HFFc6 (cell line): ENCODE results near the gene CMTR1. TPM values are rescaled to one million over a fixed set of nuclear protein-coding genes. Genes with fewer than 3 reads are reported as not detected.
A peak's percentile ranks its signal among the peaks of the same experiment; 100 is the strongest.

ENCODE experiments used
- DNase-seq: peaks from one replicate; pipeline ENCODE4 v3.0.0-alpha.2; 2018
- H3K27ac Mint-ChIP-seq: 2 replicates; pipeline ENCODE4 v1.8.0; 2020; ENCODE audit warnings: mild to moderate bottlenecking, mixed read lengths
- H3K27me3 Mint-ChIP-seq: 2 replicates; pipeline ENCODE4 v1.8.0; 2021; ENCODE audit warnings: mild to moderate bottlenecking, moderate library complexity, mixed read lengths; ENCODE audit not compliant: insufficient read depth
- H3K36me3 Mint-ChIP-seq: 2 replicates; pipeline ENCODE4 v1.8.0; 2021; ENCODE audit warnings: low read depth, mixed read lengths
- H3K4me1 Mint-ChIP-seq: 2 replicates; pipeline ENCODE4 v1.8.0; 2020; ENCODE audit warnings: low read depth, mixed read lengths
- H3K4me3 Mint-ChIP-seq: 2 replicates; pipeline ENCODE4 v1.8.0; 2020; ENCODE audit warnings: mild to moderate bottlenecking, moderate library complexity, mixed read lengths
- H3K9me3 Mint-ChIP-seq: 2 replicates; pipeline ENCODE4 v1.8.0; 2020; ENCODE audit warnings: mild to moderate bottlenecking, mixed read lengths
- CTCF ChIP-seq: fragments of 200-600 bp; sonication (generic); IDR thresholded peaks from 2 replicates; pipeline ENCODE4 v1.5.0; 2021; ENCODE audit warnings: antibody characterized with exemption, mild to moderate bottlenecking
- total RNA-seq, 6 experiments: library from RNA; stranded (reverse); fragmentation: NEBNext Ultra II Directional; extraction: Animal tissue kit (Norgen Biotek cat#: 25700); gene quantifications; 2 replicates in 1 of 6; 3 replicates in 5 of 6; pipeline ENCODE4 v1.2.3, GENCODE V29; 2021

CMTR1 gene
- total RNA-seq, 6 experiments from 2014 or later: 36.1 to 42.2 (median 37.6) TPM

- H3K27ac Mint-ChIP-seq: peak overlapping the region; percentile 77
- peak; percentile 48 for DNase-seq
- H3K4me1 Mint-ChIP-seq: peaks cover 52% of the 10 kb centered on the region
- H3K27me3 Mint-ChIP-seq: no peaks in the 10 kb centered on the region
- peaks cover 48% of the 10 kb centered on the region for H3K36me3 Mint-ChIP-seq
- no peak overlapping the region for H3K4me3 Mint-ChIP-seq
- no peaks in the 10 kb centered on the region for H3K9me3 Mint-ChIP-seq
- no peak for TF ChIP-seq CTCF
These were observed 18.6 kb downstream of the CMTR1 start for GRCh38 chr6:37451441-37452193.

GRCh38 chr6:37452522-37452921 is 19.5 kb downstream of the CMTR1 start:
- Mint-ChIP-seq H3K27ac (peak overlapping the region; percentile 77), H3K27me3 (peaks cover 2% of the 10 kb centered on the region), H3K4me1 (peaks cover 61% of the 10 kb centered on the region), H3K4me3 (no peak overlapping the region), H3K36me3 (peaks cover 46% of the 10 kb centered on the region), H3K9me3 (no peaks in the 10 kb centered on the region)
- no peak for DNase-seq
- TF ChIP-seq CTCF: no peak

GRCh38 chr6:37454420-37455140 is 21.6 kb downstream of the CMTR1 start:
- peak; percentile 32 for DNase-seq
- Mint-ChIP-seq H3K27me3 (peaks cover 2% of the 10 kb centered on the region), H3K36me3 (peaks cover 56% of the 10 kb centered on the region), H3K27ac (peak overlapping the region; percentile 98), H3K4me3 (peak overlapping the region; percentile 27; the same call in 1 of the 2 replicates), H3K9me3 (no peaks in the 10 kb centered on the region), H3K4me1 (peaks cover 65% of the 10 kb centered on the region)
- no peak for TF ChIP-seq CTCF

GRCh38 chr6:37456126-37456525 is 23.1 kb downstream of the CMTR1 start:
- peak overlapping the region; percentile 71 for H3K4me3 Mint-ChIP-seq
- H3K4me1 Mint-ChIP-seq: peaks cover 64% of the 10 kb centered on the region
- peaks cover 62% of the 10 kb centered on the region for H3K36me3 Mint-ChIP-seq
- peak; percentile 86 for DNase-seq
- H3K27ac Mint-ChIP-seq: peak overlapping the region; percentile 98
- no peaks in the 10 kb centered on the region for H3K9me3 Mint-ChIP-seq
- TF ChIP-seq CTCF: no peak
- H3K27me3 Mint-ChIP-seq: peaks cover 2% of the 10 kb centered on the region

GRCh38 chr6:37456816-37457560 is 24.0 kb downstream of the CMTR1 start:
- H3K9me3 Mint-ChIP-seq: no peaks in the 10 kb centered on the region
- peaks cover 2% of the 10 kb centered on the region for H3K27me3 Mint-ChIP-seq
- peak overlapping the region; percentile 71 for H3K4me3 Mint-ChIP-seq
- peaks cover 62% of the 10 kb centered on the region for H3K36me3 Mint-ChIP-seq
- H3K4me1 Mint-ChIP-seq: peaks cover 55% of the 10 kb centered on the region
- no peak for TF ChIP-seq CTCF
- peak overlapping the region; percentile 98 for H3K27ac Mint-ChIP-seq
- DNase-seq: peak; percentile 90
